Smooth muscle cell (in vitro differentiated cells): ENCODE results near the gene LRRC46. TPM values are rescaled to one million over a fixed set of nuclear protein-coding genes. Genes with fewer than 3 reads are reported as not detected.
A peak's percentile ranks its signal among the peaks of the same experiment; 100 is the strongest.

Source experiments
- DNase-seq: peaks from one replicate; lab custom pipeline; 2025; ENCODE audit not compliant: unreplicated experiment; lab: John Stamatoyannopoulos, UW
- H2AFZ ChIP-seq: fragments of 200-600 bp; sonication (generic); 2 replicates; pipeline ENCODE4 v1.6.0; 2016; ENCODE audit warnings: antibody characterized with exemption, low read depth, mild to moderate bottlenecking
- H3F3A ChIP-seq: fragments of 200-600 bp; sonication (generic); 2 replicates; pipeline ENCODE4 v1.6.0; 2017; ENCODE audit warnings: antibody characterized with exemption, low read depth
- H3K27ac ChIP-seq: fragments of 200-600 bp; sonication (generic); 2 replicates; pipeline ENCODE4 v1.5.1; 2016; ENCODE audit warnings: low read depth, mild to moderate bottlenecking
- H3K27me3 ChIP-seq: fragments of 200-600 bp; sonication (generic); 2 replicates; pipeline ENCODE4 v1.6.1; 2016; ENCODE audit warnings: low read depth, mild to moderate bottlenecking
- H3K36me3 ChIP-seq: fragments of 200-600 bp; sonication (generic); 2 replicates; pipeline ENCODE4 v1.5.1; 2016; ENCODE audit warnings: low read depth
- H3K4me1 ChIP-seq: fragments of 200-600 bp; sonication (generic); 2 replicates; pipeline ENCODE4 v1.5.1; 2016; ENCODE audit warnings: low read depth
- H3K4me2 ChIP-seq: fragments of 200-600 bp; sonication (generic); 2 replicates; pipeline ENCODE4 v1.6.0; 2016; ENCODE audit warnings: mild to moderate bottlenecking
- H3K4me3 ChIP-seq: fragments of 200-600 bp; sonication (generic); 2 replicates; pipeline ENCODE4 v1.5.1; 2016; ENCODE audit warnings: mild to moderate bottlenecking
- H3K79me2 ChIP-seq: fragments of 200-600 bp; sonication (generic); 2 replicates; pipeline ENCODE4 v1.6.0; 2016; ENCODE audit warnings: low read depth, mild to moderate bottlenecking
- H3K9ac ChIP-seq: fragments of 200-600 bp; sonication (generic); 2 replicates; pipeline ENCODE4 v1.6.0; 2016; ENCODE audit warnings: low read depth
- H3K9me3 ChIP-seq: fragments of 200-600 bp; sonication (generic); replicated peaks from 2 replicates; pipeline ENCODE4 v1.5.1; 2016; ENCODE audit warnings: low read depth
- H4K20me1 ChIP-seq: fragments of 200-600 bp; sonication (generic); 2 replicates; pipeline ENCODE4 v1.6.0; 2016; ENCODE audit warnings: low read depth
- WGBS: methylation state at CpG from one replicate; pipeline ENCODE4 v1.1.7; 2016; ENCODE audit warnings: low lambda C conversion rate; 5-methylcytosine and 5-hydroxymethylcytosine counted together
- polyA plus RNA-seq: library from polyadenylated mRNA; unstranded; fragments of >200 nt; fragmentation: Nextera tagmentation; extraction: Ambion mirVana; gene quantifications from 2 replicates; pipeline ENCODE4 v1.2.1, GENCODE V29; 2016
- total RNA-seq: library from RNA; depleted of rRNA; stranded (reverse); fragments of >200 nt; gene quantifications from 2 replicates; pipeline ENCODE4 v1.2.3, GENCODE V29; 2014
- TF ChIP-seq, protein P1 (sequence below): fragments of 200-600 bp; sonication (generic); IDR thresholded peaks from 2 replicates; pipeline ENCODE4 v1.5.1; 2017; ENCODE audit warnings: borderline replicate concordance, mild to moderate bottlenecking, antibody characterized with exemption; ENCODE audit not compliant: insufficient read depth, poor library complexity, severe bottlenecking

LRRC46 gene
- total and polyA plus RNA-seq, 2 experiments from 2014 or later: 0.26 TPM; not detected in 1

DNA sequence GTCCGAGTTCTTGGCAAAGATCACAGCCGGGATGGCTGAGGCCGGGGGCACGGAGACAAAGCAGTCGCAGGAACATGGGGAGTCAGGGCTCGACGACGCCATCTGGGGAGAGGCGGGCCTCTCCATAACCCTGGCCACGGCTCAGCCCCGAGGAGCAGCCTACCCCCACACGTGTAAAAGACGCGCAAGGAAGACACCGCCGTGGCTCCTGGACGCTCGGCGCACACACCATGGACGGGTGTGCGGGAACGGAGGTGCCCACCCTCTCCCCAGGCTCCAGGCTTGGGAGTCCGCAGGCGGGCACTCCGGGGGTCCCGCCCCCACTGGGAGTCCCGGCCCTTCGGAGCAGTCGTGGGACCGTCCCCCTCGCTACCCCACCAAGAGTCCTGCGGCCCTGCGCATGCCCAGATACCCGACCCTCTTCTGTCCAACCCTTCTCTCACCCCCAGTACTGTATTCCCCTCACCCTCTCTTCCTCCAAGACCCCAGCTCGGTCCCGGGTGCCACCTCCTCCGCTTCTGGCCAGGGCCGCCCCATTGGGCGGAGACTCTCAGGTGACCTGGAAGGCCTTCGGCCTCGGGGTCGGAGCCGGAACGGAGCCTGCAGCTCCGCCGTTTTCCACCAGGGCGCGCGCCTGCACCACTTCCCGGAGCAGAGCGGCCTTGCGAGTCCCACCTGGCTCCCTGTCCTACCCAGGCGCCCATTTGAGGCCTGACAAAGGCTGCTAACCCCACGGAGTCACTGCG is 9.4 kb downstream of the LRRC46 start, which contains the start of gene SCRN2:
SCRN2 (minus strand) TSS at position 532 of the 746 bp plus-strand sequence; CDS start at position 102, 430 bp downstream.
- WGBS: 2% methylated on average over 48 of the region's 55 CpGs
- H3K27ac ChIP-seq: no peak within 1 kb of the TSS

DNA sequence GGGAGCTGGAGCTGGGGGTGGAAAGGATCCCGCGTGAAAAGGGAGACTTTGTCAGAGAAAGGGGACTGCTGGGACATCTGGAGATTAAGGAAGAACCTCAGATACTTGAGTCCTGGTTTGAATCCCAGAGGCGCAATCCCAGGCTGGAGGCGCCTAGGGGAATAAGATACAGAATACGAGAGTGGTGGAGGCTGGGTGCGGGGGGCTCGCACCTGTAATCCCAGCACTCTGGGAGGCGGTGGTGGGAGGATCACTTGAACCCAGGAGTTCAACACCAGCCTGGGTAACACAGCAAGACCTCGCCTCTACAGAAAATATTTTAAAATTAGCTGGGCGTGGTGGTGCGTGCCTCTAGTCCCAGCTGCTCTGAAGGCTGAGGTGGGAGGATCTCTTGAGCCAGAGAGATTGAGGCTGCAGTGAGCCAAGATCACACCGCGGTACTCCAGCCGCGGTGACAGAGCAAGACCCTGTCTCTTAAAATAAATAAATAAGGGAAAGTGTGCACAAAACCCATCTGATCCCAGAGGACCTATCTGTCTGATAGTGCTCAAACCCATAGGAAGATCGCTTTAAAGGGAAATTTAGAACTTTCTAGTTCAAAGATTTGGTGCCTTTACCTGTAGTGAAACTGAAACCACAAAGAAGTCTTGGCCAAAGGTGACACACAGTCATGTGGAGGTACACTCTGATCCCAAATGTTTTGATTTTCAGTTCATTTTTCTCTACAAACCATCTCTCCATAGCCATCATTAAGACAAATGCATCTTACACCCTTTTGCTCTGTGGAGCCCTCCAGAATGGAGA is 10.2 kb downstream of the LRRC46 start:
- peak overlapping the region; percentile 68 for H2AFZ ChIP-seq
- no peak overlapping the region for H3K27ac ChIP-seq
- peaks cover 7% of the 10 kb centered on the region for H3F3A ChIP-seq
- TF ChIP-seq, protein P1, sequence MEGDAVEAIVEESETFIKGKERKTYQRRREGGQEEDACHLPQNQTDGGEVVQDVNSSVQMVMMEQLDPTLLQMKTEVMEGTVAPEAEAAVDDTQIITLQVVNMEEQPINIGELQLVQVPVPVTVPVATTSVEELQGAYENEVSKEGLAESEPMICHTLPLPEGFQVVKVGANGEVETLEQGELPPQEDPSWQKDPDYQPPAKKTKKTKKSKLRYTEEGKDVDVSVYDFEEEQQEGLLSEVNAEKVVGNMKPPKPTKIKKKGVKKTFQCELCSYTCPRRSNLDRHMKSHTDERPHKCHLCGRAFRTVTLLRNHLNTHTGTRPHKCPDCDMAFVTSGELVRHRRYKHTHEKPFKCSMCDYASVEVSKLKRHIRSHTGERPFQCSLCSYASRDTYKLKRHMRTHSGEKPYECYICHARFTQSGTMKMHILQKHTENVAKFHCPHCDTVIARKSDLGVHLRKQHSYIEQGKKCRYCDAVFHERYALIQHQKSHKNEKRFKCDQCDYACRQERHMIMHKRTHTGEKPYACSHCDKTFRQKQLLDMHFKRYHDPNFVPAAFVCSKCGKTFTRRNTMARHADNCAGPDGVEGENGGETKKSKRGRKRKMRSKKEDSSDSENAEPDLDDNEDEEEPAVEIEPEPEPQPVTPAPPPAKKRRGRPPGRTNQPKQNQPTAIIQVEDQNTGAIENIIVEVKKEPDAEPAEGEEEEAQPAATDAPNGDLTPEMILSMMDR: no peak
- H3K9me3 ChIP-seq: no peaks in the 10 kb centered on the region
- peaks cover 17% of the 10 kb centered on the region for H3K79me2 ChIP-seq
- no peaks in the 10 kb centered on the region for H3K27me3 ChIP-seq
- H3K4me1 ChIP-seq: peaks cover 17% of the 10 kb centered on the region
- peak overlapping the region; percentile 84 for H3K4me2 ChIP-seq
- no peak for DNase-seq
- WGBS: 70% methylated on average over 16 of the region's 16 CpGs
- no peak overlapping the region for H3K9ac ChIP-seq
- peak overlapping the region; percentile 72 for H3K4me3 ChIP-seq
- H4K20me1 ChIP-seq: peaks cover 8% of the 10 kb centered on the region
- no peaks in the 10 kb centered on the region for H3K36me3 ChIP-seq

More for the DNA sequence above, 9.4 kb downstream of the LRRC46 start, which contains the start of gene SCRN2:
- DNase-seq: peak; percentile 80
- peaks cover 10% of the 10 kb centered on the region for H3K79me2 ChIP-seq
- peak within 1 kb of the TSS; percentile 68 for H2AFZ ChIP-seq
- no peaks in the 10 kb centered on the region for H3K36me3 ChIP-seq
- H3K27me3 ChIP-seq: no peaks in the 10 kb centered on the region
- H3K4me1 ChIP-seq: peaks cover 10% of the 10 kb centered on the region
- H3F3A ChIP-seq: peaks cover 7% of the 10 kb centered on the region
- H3K9ac ChIP-seq: peak within 1 kb of the TSS; percentile 55
- TF ChIP-seq, protein P1: peak; percentile 95
- H4K20me1 ChIP-seq: peaks cover 2% of the 10 kb centered on the region
- H3K4me2 ChIP-seq: peak within 1 kb of the TSS; percentile 84
- H3K9me3 ChIP-seq: no peaks in the 10 kb centered on the region
- peak within 1 kb of the TSS; percentile 72 for H3K4me3 ChIP-seq

DNA sequence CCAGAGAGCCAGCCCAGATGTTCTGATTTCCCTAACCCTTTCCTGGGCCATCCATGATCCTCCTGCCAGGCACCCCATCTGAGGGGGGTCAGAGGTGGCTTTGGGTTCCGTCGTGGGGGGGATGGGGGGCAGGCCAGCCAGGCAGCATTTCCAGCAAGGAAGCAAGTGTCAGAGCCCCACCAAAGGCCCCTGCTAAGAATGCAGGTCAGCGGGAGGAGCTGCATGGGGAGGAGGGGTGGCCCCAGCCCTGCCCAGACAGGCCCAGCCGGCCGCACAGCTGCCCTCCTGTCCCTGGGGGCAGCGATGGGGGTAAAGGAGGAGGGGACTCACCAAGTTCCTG is 11.9 kb downstream of the LRRC46 start:
- WGBS: 24% methylated on average over 6 of the region's 6 CpGs
- Histone ChIP-seq H3K79me2 (peaks cover 34% of the 10 kb centered on the region), H3K4me1 (peaks cover 34% of the 10 kb centered on the region), H3K27ac (no peak overlapping the region), H3K36me3 (no peaks in the 10 kb centered on the region), H3K9me3 (no peaks in the 10 kb centered on the region), H2AFZ (no peak overlapping the region), H3K9ac (no peak overlapping the region), H3K4me2 (peak overlapping the region; percentile 20), H3F3A (peaks cover 7% of the 10 kb centered on the region), H3K4me3 (no peak overlapping the region), H4K20me1 (peaks cover 23% of the 10 kb centered on the region), H3K27me3 (no peaks in the 10 kb centered on the region)
- TF ChIP-seq, protein P1: no peak
- no peak for DNase-seq
